Astrocyte of the spinal cord (primary cell): ENCODE data around the gene SORCS2.

ENCODE experiments used
- DNase-seq: peaks from one replicate; pipeline ENCODE4 v3.0.0; 2011; ENCODE audit warnings: low read depth, low spot score
- H3K4me3 ChIP-seq: 2 replicates; pipeline ENCODE4 v1.5.1; 2011; ENCODE audit warnings: low read depth, mild to moderate bottlenecking, low read length, moderate library complexity
- in situ Hi-C: cut with HindIII; loops from 2 replicates; pipeline ENCODE4 v1.10.0; 2017; ENCODE audit warnings: low sequenced_read_pairs
- TF ChIP-seq, protein P1 (sequence below): IDR thresholded peaks from 2 replicates; pipeline ENCODE4 v1.5.1; 2012; ENCODE audit warnings: low read depth, mild to moderate bottlenecking, low read length, inconsistent platforms

The SORCS2 gene

DNA sequence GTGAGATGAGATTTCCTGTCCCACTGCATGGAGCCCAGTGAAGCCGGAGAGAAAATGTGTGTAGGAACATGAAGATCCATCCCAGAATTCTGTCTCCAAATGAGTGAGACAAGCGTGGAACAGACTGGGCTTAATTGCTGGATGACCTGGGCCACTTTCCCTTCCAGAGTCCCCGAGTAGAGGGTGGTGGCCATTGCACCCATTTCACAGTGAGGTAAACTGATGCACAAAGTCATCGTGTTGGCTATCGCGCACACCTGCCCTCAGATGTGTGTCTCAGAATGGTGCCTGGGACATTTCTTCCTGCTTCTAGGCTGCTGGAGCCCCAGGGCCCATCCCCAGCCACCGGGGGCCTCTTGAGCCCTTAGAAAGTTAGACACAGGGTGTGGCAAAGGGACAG lies 285.4 kb downstream of the SORCS2 start:
- TF ChIP-seq, protein P1, sequence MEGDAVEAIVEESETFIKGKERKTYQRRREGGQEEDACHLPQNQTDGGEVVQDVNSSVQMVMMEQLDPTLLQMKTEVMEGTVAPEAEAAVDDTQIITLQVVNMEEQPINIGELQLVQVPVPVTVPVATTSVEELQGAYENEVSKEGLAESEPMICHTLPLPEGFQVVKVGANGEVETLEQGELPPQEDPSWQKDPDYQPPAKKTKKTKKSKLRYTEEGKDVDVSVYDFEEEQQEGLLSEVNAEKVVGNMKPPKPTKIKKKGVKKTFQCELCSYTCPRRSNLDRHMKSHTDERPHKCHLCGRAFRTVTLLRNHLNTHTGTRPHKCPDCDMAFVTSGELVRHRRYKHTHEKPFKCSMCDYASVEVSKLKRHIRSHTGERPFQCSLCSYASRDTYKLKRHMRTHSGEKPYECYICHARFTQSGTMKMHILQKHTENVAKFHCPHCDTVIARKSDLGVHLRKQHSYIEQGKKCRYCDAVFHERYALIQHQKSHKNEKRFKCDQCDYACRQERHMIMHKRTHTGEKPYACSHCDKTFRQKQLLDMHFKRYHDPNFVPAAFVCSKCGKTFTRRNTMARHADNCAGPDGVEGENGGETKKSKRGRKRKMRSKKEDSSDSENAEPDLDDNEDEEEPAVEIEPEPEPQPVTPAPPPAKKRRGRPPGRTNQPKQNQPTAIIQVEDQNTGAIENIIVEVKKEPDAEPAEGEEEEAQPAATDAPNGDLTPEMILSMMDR, result no peak
- DNase-seq, result no peak
- in situ Hi-C loops, result no loop called here
- H3K4me3 ChIP-seq, result no peak overlapping the region

GRCh38 chr4:7478665-7479064 lies 286.3 kb downstream of the SORCS2 start:
- TF ChIP-seq, protein P1, result no peak
- in situ Hi-C loops, result no loop called here
- no peak overlapping the region for H3K4me3 ChIP-seq
- DNase-seq, result no peak

- H3K4me3 ChIP-seq, result no peak overlapping the region
- TF ChIP-seq, protein P1, result no peak
- DNase-seq, result no peak
- in situ Hi-C loops, result no loop called here
These were observed 288.1 kb downstream of the SORCS2 start for GRCh38 chr4:7480423-7480822.

- TF ChIP-seq, protein P1, result no peak
- H3K4me3 ChIP-seq, result no peak overlapping the region
- in situ Hi-C loops, result no loop called here
- DNase-seq, result no peak
These were observed 288.9 kb downstream of the SORCS2 start for GRCh38 chr4:7481227-7481626.

DNA sequence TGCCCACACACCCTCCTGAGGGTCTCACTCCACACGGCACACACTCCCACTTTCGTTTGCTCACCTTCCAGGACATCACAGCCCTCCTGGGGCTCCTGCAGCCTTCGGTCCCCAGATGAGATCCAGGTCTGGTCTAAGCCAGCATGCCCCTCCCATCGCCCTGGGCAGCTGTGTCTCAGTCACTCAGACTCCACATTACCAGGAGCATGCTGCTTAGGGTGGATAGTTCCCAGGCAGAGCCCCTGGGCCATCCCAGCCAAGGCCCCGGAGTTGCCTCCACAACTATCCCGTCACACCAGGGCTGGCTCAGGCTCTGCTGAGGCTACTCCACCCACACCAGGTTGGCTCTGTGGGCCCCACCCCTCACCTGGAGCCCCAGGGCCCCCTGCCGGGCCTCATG lies 292.8 kb downstream of the SORCS2 start:
- in situ Hi-C loops, result no loop called here
- DNase-seq, result no peak
- TF ChIP-seq, protein P1, result no peak
- H3K4me3 ChIP-seq, result no peak overlapping the region

- DNase-seq, result no peak
- in situ Hi-C loops, result no loop called here
These were observed 293.8 kb downstream of the SORCS2 start for GRCh38 chr4:7486101-7486500.

More at GRCh38 chr4:7486101-7486500, 293.8 kb downstream of the SORCS2 start:
- TF ChIP-seq, protein P1, result no peak
- no peak overlapping the region for H3K4me3 ChIP-seq
